ENCODE data around the gene MUC16. TPM values are rescaled to one million over a fixed set of nuclear protein-coding genes. Genes with fewer than 3 reads are reported as not detected.

Gene MUC16
- total RNA-seq (2014; rRNA removed; shearing (Covaris generic)): not detected in 2 replicates

DNA sequence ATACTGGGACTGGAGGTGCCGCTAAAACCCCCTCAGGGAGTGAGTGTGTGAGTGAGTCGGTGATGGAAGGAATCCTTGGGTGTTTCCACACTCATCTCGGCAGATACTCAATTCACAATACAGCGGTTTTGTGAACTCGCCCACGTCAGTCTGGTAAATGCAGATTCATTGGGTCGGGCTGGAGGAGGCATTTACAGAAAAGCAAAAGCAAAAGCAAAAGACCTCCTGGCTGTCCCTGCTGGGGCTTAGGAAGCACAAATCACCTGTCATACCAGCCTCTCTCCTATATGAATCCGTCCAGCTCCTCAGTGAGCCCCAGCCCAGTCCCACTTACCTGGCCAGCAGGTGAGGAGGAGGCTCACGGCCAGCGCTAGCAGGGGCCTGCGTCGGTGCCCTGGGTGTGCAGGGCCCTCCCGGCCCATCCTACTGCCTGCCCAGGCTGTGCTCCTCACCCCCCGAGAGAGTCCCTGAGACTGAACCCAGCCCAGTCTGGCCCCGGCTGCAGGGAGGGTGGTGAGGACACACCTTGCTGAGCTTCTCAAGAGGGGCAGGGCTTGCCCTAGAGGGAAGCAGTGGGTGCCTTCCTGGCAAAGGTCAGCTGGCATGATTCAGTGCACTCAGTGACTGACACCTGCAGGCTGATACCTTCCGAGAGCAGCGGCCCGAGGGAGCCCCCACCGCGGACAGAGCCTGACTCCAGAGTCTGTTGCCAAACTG lies at the start of gene MUC16:
Gene MUC16 (minus strand): TSS at position 475 of the 717 bp plus-strand sequence.

Other genes starting within 250 kb of the MUC16 start
- gene ZNF558, start 178.1 kb downstream of the MUC16 start, total RNA-seq (2014; rRNA removed; shearing (Covaris generic)): 18.3 and 20.3 TPM in 2 replicates
- gene MBD3L1, start 178.0 kb downstream of the MUC16 start, total RNA-seq (2014; rRNA removed; shearing (Covaris generic)): not detected in 2 replicates
- gene OR1M1, start 76.7 kb upstream of the MUC16 start, total RNA-seq (2014; rRNA removed; shearing (Covaris generic)): not detected in 2 replicates
- not detected in 2 replicates for gene OR7G2, start 97.1 kb upstream of the MUC16 start, total RNA-seq (2014; rRNA removed; shearing (Covaris generic))
- gene OR7G1, start 105.4 kb upstream of the MUC16 start, total RNA-seq (2014; rRNA removed; shearing (Covaris generic)): not detected in 2 replicates
- gene OR7G3, start 116.5 kb upstream of the MUC16 start, total RNA-seq (2014; rRNA removed; shearing (Covaris generic)): not detected in 2 replicates
- 28.4 and 31.6 TPM in 2 replicates for gene ZNF317, start 130.0 kb upstream of the MUC16 start, total RNA-seq (2014; rRNA removed; shearing (Covaris generic))
- gene OR7D2, start 168.6 kb upstream of the MUC16 start, total RNA-seq (2014; rRNA removed; shearing (Covaris generic)): not detected in 2 replicates
- not detected in 2 replicates for gene OR7D4, start 209.2 kb upstream of the MUC16 start, total RNA-seq (2014; rRNA removed; shearing (Covaris generic))
- gene OR7E24, start 240.5 kb upstream of the MUC16 start, total RNA-seq (2014; rRNA removed; shearing (Covaris generic)): not detected in 2 replicates

Data from A375 (cell line).